ENCODE data around the gene ATP6V1B1.

DNA sequence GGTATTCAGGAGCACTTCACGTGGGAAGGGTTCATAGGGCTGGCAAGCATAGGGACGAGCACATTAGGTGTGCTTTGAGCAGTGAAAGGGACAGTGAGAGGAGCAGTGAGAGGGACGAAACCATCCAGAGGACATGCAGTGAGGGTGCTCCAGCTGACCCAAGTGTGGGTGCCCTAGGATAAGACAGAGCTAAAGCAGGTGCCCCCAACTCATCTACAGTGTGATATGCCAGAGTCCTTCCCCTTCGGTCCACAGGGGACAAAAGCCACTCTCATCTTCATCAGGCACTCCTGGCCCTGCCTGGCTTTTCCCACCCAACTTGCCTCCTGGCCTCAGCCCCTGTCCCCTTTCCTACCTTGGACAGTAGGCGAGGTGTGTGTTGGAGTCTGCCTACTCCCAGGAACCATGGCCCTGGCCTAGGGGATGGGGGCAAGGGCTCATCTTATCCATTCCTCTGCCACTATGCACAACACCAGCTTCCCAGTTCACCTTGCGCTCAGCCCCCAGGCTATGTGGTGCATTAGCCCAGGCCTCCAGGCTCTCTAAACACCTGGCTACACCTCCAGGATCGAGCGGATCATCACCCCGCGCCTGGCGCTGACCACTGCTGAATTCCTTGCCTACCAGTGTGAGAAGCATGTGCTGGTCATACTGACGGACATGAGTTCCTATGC, 26.6 kb downstream of the ATP6V1B1 start:
- TF ChIP-seq ZNF224 (CRISPR knock-in tag; IDR thresholded peaks at IDR 0.05) (no peak), EZH2 (IDR thresholded peaks at IDR 0.05; ENCODE audit: borderline replicate concordance, low read depth, low read length) (no peak)
- TF ChIP-seq, protein P1, sequence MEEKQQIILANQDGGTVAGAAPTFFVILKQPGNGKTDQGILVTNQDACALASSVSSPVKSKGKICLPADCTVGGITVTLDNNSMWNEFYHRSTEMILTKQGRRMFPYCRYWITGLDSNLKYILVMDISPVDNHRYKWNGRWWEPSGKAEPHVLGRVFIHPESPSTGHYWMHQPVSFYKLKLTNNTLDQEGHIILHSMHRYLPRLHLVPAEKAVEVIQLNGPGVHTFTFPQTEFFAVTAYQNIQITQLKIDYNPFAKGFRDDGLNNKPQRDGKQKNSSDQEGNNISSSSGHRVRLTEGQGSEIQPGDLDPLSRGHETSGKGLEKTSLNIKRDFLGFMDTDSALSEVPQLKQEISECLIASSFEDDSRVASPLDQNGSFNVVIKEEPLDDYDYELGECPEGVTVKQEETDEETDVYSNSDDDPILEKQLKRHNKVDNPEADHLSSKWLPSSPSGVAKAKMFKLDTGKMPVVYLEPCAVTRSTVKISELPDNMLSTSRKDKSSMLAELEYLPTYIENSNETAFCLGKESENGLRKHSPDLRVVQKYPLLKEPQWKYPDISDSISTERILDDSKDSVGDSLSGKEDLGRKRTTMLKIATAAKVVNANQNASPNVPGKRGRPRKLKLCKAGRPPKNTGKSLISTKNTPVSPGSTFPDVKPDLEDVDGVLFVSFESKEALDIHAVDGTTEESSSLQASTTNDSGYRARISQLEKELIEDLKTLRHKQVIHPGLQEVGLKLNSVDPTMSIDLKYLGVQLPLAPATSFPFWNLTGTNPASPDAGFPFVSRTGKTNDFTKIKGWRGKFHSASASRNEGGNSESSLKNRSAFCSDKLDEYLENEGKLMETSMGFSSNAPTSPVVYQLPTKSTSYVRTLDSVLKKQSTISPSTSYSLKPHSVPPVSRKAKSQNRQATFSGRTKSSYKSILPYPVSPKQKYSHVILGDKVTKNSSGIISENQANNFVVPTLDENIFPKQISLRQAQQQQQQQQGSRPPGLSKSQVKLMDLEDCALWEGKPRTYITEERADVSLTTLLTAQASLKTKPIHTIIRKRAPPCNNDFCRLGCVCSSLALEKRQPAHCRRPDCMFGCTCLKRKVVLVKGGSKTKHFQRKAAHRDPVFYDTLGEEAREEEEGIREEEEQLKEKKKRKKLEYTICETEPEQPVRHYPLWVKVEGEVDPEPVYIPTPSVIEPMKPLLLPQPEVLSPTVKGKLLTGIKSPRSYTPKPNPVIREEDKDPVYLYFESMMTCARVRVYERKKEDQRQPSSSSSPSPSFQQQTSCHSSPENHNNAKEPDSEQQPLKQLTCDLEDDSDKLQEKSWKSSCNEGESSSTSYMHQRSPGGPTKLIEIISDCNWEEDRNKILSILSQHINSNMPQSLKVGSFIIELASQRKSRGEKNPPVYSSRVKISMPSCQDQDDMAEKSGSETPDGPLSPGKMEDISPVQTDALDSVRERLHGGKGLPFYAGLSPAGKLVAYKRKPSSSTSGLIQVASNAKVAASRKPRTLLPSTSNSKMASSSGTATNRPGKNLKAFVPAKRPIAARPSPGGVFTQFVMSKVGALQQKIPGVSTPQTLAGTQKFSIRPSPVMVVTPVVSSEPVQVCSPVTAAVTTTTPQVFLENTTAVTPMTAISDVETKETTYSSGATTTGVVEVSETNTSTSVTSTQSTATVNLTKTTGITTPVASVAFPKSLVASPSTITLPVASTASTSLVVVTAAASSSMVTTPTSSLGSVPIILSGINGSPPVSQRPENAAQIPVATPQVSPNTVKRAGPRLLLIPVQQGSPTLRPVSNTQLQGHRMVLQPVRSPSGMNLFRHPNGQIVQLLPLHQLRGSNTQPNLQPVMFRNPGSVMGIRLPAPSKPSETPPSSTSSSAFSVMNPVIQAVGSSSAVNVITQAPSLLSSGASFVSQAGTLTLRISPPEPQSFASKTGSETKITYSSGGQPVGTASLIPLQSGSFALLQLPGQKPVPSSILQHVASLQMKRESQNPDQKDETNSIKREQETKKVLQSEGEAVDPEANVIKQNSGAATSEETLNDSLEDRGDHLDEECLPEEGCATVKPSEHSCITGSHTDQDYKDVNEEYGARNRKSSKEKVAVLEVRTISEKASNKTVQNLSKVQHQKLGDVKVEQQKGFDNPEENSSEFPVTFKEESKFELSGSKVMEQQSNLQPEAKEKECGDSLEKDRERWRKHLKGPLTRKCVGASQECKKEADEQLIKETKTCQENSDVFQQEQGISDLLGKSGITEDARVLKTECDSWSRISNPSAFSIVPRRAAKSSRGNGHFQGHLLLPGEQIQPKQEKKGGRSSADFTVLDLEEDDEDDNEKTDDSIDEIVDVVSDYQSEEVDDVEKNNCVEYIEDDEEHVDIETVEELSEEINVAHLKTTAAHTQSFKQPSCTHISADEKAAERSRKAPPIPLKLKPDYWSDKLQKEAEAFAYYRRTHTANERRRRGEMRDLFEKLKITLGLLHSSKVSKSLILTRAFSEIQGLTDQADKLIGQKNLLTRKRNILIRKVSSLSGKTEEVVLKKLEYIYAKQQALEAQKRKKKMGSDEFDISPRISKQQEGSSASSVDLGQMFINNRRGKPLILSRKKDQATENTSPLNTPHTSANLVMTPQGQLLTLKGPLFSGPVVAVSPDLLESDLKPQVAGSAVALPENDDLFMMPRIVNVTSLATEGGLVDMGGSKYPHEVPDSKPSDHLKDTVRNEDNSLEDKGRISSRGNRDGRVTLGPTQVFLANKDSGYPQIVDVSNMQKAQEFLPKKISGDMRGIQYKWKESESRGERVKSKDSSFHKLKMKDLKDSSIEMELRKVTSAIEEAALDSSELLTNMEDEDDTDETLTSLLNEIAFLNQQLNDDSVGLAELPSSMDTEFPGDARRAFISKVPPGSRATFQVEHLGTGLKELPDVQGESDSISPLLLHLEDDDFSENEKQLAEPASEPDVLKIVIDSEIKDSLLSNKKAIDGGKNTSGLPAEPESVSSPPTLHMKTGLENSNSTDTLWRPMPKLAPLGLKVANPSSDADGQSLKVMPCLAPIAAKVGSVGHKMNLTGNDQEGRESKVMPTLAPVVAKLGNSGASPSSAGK (IDR thresholded peaks at IDR 0.05) = no peak
